Testis (tissue), 2 donors: ENCODE results near the gene SLC12A4.

ENCODE experiments used
- POLR2A ChIP-seq: fragments of 450-650 bp; IDR thresholded peaks from one replicate; pipeline ENCODE4 v1.6.1; 2017; ENCODE audit warnings: antibody characterized with exemption, mild to moderate bottlenecking, moderate library complexity
- TF ChIP-seq, protein P1 (sequence below), 3 experiments: fragments of 450-650 bp in 2 of 3; fragments of 200-600 bp in 1 of 3; sonication (generic) in 1 of 3; IDR thresholded peaks; one replicate each; pipeline ENCODE4 v1.5.1; 2016 to 2019; ENCODE audit warnings: antibody characterized with exemption in 3 of 3, mild to moderate bottlenecking in 2 of 3, moderate library complexity in 1 of 3

DNA sequence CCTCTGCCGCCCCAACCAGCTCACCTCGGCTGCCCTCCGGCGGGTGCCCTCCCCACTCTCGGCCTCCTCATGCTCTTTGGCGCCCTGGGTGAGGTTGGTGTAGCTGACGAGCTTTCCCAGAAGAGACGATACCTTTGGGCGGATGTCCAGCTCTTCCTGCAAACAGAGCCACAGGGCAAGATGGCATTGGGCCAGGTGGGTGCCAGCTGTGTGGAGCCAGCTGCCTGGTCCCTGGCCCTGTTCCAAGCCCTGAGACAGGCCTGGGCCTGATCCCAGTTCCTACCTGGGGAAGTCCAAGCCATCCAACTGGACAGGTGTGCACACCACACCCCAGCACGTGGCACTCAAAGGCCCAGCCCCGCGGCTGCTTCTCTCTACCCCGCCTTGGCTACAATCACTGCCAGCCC, 6.9 kb downstream of the SLC12A4 start:
- no peak for TF ChIP-seq POLR2A
- TF ChIP-seq, protein P1, sequence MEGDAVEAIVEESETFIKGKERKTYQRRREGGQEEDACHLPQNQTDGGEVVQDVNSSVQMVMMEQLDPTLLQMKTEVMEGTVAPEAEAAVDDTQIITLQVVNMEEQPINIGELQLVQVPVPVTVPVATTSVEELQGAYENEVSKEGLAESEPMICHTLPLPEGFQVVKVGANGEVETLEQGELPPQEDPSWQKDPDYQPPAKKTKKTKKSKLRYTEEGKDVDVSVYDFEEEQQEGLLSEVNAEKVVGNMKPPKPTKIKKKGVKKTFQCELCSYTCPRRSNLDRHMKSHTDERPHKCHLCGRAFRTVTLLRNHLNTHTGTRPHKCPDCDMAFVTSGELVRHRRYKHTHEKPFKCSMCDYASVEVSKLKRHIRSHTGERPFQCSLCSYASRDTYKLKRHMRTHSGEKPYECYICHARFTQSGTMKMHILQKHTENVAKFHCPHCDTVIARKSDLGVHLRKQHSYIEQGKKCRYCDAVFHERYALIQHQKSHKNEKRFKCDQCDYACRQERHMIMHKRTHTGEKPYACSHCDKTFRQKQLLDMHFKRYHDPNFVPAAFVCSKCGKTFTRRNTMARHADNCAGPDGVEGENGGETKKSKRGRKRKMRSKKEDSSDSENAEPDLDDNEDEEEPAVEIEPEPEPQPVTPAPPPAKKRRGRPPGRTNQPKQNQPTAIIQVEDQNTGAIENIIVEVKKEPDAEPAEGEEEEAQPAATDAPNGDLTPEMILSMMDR (IDR thresholded peaks at IDR 0.05) = no peak
